ENCODE data around the gene ICAM3.

GRCh38 chr19:10343495-10343894 lies 4.1 kb upstream of the ICAM3 start:
- no peak for TF ChIP-seq MAX (IDR thresholded peaks at IDR 0.05)
- no peak for TF ChIP-seq EP300 (IDR thresholded peaks at IDR 0.05; ENCODE audit: borderline replicate concordance)
- no peak for TF ChIP-seq EGR1 (IDR thresholded peaks at IDR 0.05)
- no peak for TF ChIP-seq REST (IDR thresholded peaks at IDR 0.05; ENCODE audit: low read depth)
- no peak for TF ChIP-seq RAD21 (IDR thresholded peaks at IDR 0.05; ENCODE audit: low read depth)
- TF ChIP-seq CREB1 (IDR thresholded peaks at IDR 0.05; ENCODE audit: low read depth), result no peak
- TF ChIP-seq TCF12 (IDR thresholded peaks at IDR 0.05; ENCODE audit: low read depth), result no peak
- no peak for TF ChIP-seq USF1 (IDR thresholded peaks at IDR 0.05)
- no peak for TF ChIP-seq TAF1 (IDR thresholded peaks at IDR 0.05; ENCODE audit: low read depth)
- TF ChIP-seq YY1 (IDR thresholded peaks at IDR 0.05; ENCODE audit: low read depth), result no peak
- no peak for TF ChIP-seq ZBTB7A (IDR thresholded peaks at IDR 0.05; ENCODE audit: low read depth)
- TF ChIP-seq FOXM1 (IDR thresholded peaks at IDR 0.05; ENCODE audit: borderline replicate concordance, low read depth), result no peak
- no peak for TF ChIP-seq CEBPB (IDR thresholded peaks at IDR 0.05)

Measured in Ishikawa (cell line).